ENCODE measurements around the gene WDFY2.

GRCh38 chr13:51801631-51802099 lies 217.4 kb downstream of the WDFY2 start:
- TF ChIP-seq, protein P1, sequence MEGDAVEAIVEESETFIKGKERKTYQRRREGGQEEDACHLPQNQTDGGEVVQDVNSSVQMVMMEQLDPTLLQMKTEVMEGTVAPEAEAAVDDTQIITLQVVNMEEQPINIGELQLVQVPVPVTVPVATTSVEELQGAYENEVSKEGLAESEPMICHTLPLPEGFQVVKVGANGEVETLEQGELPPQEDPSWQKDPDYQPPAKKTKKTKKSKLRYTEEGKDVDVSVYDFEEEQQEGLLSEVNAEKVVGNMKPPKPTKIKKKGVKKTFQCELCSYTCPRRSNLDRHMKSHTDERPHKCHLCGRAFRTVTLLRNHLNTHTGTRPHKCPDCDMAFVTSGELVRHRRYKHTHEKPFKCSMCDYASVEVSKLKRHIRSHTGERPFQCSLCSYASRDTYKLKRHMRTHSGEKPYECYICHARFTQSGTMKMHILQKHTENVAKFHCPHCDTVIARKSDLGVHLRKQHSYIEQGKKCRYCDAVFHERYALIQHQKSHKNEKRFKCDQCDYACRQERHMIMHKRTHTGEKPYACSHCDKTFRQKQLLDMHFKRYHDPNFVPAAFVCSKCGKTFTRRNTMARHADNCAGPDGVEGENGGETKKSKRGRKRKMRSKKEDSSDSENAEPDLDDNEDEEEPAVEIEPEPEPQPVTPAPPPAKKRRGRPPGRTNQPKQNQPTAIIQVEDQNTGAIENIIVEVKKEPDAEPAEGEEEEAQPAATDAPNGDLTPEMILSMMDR (IDR thresholded peaks at IDR 0.05; ENCODE audit: control extremely low read depth in 1 of 3, insufficient read depth in 1 of 3, low read depth in 1 of 3, low read length in 3 of 3) = no peak
- TF ChIP-seq ZNF274 (IDR thresholded peaks at IDR 0.05; ENCODE audit: borderline replicate concordance, extremely low read depth, low read length) (no peak), POLR2A (IDR thresholded peaks at IDR 0.05; ENCODE audit: control extremely low read depth in 1 of 2, low read depth in 2 of 2, low read length in 2 of 2) (no peak), RAD21 (IDR thresholded peaks at IDR 0.05 in 1 of 2, conservative IDR thresholded peaks at IDR 0.05 in 1 of 2; ENCODE audit: low read depth in 2 of 2, low read length in 2 of 2) (no peak), EP300 (IDR thresholded peaks at IDR 0.05; ENCODE audit: borderline replicate concordance in 1 of 2, low read depth in 2 of 2, low read length in 2 of 2) (no peak), MAFK (IDR thresholded peaks at IDR 0.05; ENCODE audit: low read depth, low read length) (no peak)

Data from H1 (cell line).